CD4-positive, alpha-beta T cell treated with Interleukin-6 for 4 hours (primary cell): ENCODE results near the gene DFFA.
"Not testable (repeated sequence)": the region's sequence is repeated elsewhere in the genome, so short reads cannot be mapped to it uniquely, and the experiment has no call there.

ENCODE experiments used
- DNase-seq: peaks from one replicate; pipeline ENCODE4 v3.0.0-alpha.2; 2020; ENCODE audit warnings: mixed read lengths

Gene DFFA, protein sequence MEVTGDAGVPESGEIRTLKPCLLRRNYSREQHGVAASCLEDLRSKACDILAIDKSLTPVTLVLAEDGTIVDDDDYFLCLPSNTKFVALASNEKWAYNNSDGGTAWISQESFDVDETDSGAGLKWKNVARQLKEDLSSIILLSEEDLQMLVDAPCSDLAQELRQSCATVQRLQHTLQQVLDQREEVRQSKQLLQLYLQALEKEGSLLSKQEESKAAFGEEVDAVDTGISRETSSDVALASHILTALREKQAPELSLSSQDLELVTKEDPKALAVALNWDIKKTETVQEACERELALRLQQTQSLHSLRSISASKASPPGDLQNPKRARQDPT

GRCh38 chr1:10472220-10473144 lies at the start of gene DFFA:
DFFA (minus strand) TSS chr1:10472529; CDS start chr1:10472458, 71 bp downstream.
- peak; percentile 91 for DNase-seq

- no peak for DNase-seq
These were observed 49.3 kb upstream of the DFFA start for GRCh38 chr1:10521537-10522157.

DNA sequence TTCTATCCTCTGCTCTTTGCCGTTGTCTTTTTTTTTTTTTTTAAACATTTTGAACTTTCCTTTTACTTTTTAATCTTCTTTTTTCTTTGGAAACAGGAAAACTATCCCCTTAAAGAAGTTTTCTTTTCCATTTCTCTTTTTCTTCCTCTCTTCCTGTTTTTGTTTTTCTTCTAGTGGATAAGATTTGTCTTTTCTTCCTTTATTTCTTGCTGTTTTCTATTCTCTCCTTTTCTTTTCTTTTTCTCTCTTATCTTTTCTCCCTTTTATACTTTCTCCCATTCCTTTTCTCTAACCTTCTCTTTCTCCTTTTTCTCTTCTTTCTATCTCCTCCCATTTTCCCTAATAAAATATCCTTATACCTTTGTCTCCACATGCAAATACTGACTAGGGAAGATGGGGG lies 48.6 kb upstream of the DFFA start:
- no peak for DNase-seq

- no peak for DNase-seq
These were observed 48.2 kb upstream of the DFFA start for GRCh38 chr1:10520497-10520896.

GRCh38 chr1:10519016-10519417 lies 46.7 kb upstream of the DFFA start:
- no peak for DNase-seq

GRCh38 chr1:10517677-10517982 lies 45.3 kb upstream of the DFFA start:
- no peak for DNase-seq

DNA sequence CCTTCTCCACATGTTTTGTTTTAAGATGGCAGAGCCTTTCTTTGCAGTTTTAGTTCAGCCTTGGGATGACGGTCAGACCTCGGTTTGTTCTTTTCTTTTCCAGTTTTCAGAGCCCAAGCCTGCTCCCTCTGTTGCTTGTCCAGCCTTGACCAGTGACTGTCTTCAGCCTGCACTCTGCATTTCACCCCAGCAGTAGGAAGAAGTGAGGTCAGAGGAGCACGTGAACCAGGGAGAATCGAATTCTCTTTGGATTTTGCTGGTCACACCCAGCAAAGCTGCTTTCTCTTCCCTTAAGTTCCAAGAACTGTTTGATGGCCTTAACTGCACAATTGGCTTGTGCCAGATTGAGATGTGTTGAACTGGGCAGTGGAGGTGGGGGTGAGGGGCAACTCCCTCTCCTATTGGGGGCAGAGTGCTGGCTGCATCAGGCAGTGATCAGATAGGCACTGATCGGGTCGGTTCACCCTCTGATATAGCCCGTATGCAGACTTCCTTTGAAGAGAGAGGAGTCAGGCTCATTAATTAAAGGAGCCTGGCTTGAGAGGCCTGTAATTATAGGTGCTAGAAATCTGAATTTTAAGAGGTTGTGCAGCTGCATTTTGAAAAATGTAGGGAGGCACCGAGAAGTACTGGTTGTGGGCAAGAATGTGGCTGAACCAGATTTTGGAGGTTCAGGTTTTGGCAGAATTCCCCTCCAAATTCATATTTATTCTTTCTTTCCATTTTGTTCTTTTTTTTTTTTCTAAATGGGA lies 44.8 kb upstream of the DFFA start:
- DNase-seq, result no peak

DNA sequence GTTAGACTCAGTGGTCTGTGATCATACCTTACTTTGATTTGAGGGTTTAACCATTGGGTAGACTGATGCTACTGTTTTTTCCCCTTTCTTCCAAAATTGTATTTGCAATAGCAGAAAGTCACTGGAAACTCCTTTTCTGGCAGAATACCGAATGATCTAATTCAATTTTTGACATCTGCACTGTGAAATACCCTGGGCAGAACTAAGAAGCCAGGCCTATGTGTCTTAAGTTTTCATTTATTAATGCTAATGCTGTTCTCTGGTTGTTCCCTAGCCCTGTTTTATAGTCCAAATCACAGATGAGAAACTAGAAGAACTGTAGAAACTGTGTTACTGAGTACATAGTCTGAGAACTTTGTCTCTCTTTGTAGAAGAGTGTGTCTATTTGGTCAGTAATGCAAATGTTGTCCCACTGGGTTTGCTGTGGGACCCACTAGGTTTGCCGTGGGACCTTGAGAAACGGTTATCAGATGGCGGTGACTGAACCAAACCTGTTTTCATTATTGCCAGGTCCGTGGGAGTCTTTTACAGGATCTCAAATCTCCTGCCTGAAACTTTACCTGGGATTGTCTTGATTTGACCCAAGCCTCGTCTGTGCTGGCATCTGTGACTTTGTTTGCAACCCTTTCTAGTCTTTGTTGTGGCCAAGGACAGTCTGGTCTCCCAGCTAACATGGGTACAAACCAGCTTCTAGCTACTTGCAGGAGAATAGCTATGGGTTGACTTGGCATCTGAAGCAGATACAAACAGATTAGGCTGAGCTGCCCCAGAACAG lies 43.8 kb upstream of the DFFA start:
- DNase-seq, result no peak

DNA sequence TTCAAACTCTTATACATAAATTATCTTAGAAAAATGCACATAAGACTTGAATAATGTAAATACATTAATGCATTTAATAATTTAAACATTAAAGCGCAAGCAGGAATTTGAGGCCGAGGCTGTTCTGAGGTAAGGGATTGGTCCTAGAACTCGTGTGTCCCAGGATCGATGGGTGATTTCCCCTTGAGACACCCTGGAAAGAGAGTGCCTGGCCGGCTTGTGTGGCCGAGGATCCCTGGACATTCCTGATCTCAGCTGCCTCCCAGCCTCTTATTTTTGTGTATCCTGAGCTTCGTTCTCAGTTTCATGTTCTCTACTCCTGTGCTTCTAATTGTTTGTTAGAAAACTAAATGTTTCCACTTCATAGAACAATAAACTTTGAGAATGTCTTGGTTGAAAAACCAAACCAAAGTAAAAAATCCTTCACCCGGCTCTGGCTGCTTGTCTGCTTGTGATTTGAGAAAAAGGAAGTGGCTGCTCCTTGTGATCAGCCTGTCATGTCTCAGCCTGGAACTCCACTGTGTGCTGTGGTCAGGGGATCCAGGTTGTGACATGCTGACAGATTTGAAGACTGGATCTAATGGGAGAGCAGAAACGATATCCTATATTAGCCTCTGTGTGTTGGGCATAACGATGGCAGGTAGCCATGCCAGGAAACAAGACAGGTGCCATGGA lies 43.1 kb upstream of the DFFA start:
- peak; percentile 33 for DNase-seq

- peak; percentile 42 for DNase-seq
These were observed 42.3 kb upstream of the DFFA start for GRCh38 chr1:10514490-10515235.

DNA sequence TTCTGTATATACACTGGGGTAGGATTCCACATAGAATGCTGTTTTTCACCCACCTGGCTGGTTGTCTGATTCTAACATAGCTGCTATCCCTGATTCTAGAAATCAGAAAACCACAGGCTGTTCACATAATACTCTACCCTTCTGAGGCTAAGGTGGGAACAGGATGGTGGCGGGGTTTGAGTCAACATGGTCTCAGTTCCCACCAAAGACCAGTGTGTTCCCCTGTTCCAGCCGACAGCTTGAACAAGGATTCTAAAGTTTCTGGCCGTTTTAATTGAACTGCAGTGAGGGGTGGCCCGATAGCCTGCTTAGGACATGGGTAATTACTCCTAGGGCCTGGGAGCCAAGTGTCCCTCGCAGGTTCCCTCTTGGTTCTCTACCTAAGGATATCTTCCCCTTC lies 40.9 kb upstream of the DFFA start:
- DNase-seq, result no peak

- DNase-seq, result no peak
These were observed 39.2 kb upstream of the DFFA start for GRCh38 chr1:10511494-10511885.

GRCh38 chr1:10510520-10511493 lies 38.5 kb upstream of the DFFA start:
- DNase-seq, result peak; percentile 83

DNA sequence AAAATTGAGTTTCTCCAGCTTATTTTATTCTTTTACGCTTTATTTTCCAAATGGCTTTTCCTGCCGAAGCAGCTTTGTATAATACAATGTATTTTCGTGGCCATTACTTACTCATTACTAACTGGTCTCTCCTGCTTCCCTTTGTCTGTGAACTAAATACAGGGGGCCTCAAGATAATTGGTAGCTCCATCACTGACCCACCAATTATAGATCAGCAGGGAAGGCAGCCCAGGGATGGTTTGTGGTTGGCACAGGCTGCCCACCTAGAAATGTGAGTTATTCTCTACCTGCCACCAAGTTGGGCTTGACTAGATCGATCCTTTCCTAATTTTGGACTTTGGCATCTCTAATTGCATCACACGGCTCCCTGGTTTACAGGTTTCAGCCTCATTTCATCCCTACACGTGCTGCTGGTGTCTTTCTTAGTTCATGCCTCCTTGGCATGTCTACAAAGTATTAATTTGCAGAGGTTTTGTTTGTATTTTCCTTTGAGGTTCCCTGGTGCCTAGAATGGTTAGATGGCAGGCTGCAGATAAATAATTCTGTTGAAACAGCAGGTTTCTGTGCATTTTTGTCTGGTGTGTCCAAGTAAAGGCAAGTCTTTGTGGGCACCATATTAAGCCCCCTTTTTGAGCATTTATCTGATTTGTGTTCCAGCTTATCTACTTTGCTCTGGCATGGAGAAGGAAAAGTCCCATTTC lies 37.6 kb upstream of the DFFA start:
- DNase-seq, result no peak

DNA sequence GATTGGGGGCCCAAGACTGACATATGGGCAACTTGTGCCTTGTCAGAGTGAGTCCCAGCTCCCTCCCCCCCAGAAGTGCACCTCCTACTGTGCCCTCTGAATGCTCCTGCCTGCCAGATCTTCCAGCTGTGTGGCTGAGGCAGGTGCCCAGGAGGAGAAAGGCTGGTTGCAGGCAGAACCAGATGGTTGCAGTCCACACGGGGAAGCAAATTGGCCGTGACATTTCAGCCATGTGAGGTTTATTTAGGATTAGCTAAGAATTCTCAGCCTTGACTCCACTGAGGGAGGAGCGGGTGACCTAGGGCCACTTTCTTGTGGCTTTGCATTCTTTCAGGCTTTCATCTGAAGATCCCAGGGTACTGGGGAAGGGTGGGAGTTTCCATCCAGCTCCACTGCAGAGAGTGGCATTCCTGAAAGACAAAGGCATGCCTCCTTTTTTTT lies 36.2 kb upstream of the DFFA start:
- DNase-seq, result no peak

- peak; percentile 71 for DNase-seq
These were observed 35.0 kb upstream of the DFFA start for GRCh38 chr1:10507111-10507879.

GRCh38 chr1:10506677-10507047 lies 34.3 kb upstream of the DFFA start:
- no peak for DNase-seq

- DNase-seq, result not testable (repeated sequence)
These were observed 33.8 kb upstream of the DFFA start for GRCh38 chr1:10506046-10506676.
